Fibroblast of mammary gland (primary cell): ENCODE data around the gene COL27A1.

Experiments used
- DNase-seq: peaks from one replicate; pipeline ENCODE4 v3.0.0-alpha.2; 2010; ENCODE audit warnings: low read depth
- H3K4me3 ChIP-seq: 2 replicates; pipeline ENCODE4 v1.5.1; 2011; ENCODE audit warnings: low read depth, mild to moderate bottlenecking, low read length, moderate library complexity; ENCODE audit not compliant: control insufficient read depth
- CTCF ChIP-seq: conservative IDR thresholded peaks from 2 replicates; pipeline ENCODE4 v1.5.1; 2011; ENCODE audit warnings: low read depth, low read length, inconsistent platforms; ENCODE audit not compliant: control insufficient read depth, insufficient read depth

The COL27A1 gene

GRCh38 chr9:114304416-114305188 lies 149.3 kb downstream of the COL27A1 start:
- no peak overlapping the region for H3K4me3 ChIP-seq
- no peak for DNase-seq
- TF ChIP-seq CTCF, result no peak

- no peak for TF ChIP-seq CTCF
- H3K4me3 ChIP-seq, result no peak overlapping the region
- peak; percentile 69 for DNase-seq
Observed at GRCh38 chr9:114307899-114308267, 152.5 kb downstream of the COL27A1 start.

GRCh38 chr9:114308361-114308950 lies 153.1 kb downstream of the COL27A1 start:
- no peak overlapping the region for H3K4me3 ChIP-seq
- TF ChIP-seq CTCF, result no peak
- DNase-seq, result no peak

- H3K4me3 ChIP-seq, result no peak overlapping the region
- no peak for TF ChIP-seq CTCF
- DNase-seq, result no peak
Observed at GRCh38 chr9:114309096-114309495, 153.8 kb downstream of the COL27A1 start.

GRCh38 chr9:114310471-114311450 lies 155.4 kb downstream of the COL27A1 start:
- no peak for DNase-seq
- no peak for TF ChIP-seq CTCF

More at GRCh38 chr9:114310471-114311450, 155.4 kb downstream of the COL27A1 start:
- no peak overlapping the region for H3K4me3 ChIP-seq
